ENCODE data around the gene S100B.
A peak's percentile ranks its signal among the peaks of the same experiment; 100 is the strongest.

Gene S100B

GRCh38 chr21:46560568-46561444 lies 44.1 kb downstream of the S100B start:
- no peak for DNase-seq

DNA sequence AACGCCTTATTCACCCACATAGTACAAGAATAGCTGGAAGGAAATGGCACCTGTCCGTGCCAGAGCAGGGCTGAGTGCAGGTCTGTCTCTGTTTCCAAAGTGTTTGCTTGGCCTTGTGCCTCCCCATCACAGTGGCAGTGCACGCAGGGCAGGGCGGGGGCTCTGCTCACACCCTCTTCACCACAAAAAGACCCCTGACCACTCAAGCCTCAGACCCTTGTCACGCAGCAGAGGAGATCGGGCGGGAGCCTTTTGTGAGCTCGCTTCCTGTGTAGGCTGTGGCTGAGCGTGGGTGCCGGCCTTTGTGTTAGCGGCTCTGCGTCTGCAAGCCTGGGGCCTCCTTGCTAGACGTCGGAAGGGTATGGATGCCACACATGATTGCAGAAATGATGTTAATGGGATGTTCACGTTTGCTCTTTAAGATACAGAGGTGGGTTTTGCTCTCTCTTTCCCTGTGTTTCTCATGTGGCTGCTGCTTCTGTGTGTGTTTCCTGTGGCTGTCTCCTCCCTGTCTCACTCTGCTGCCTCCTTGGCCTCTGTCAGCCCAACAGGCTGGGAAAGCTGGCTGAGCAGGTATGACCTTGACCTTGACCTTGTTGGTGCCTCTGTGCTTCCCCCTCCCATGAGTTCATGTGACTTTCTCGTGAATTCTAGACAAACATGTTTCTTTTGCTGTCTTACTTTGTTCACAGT lies 45.4 kb downstream of the S100B start:
- DNase-seq: peak; percentile 34

GRCh38 chr21:46557919-46558392 lies 46.9 kb downstream of the S100B start:
- DNase-seq: no peak

DNA sequence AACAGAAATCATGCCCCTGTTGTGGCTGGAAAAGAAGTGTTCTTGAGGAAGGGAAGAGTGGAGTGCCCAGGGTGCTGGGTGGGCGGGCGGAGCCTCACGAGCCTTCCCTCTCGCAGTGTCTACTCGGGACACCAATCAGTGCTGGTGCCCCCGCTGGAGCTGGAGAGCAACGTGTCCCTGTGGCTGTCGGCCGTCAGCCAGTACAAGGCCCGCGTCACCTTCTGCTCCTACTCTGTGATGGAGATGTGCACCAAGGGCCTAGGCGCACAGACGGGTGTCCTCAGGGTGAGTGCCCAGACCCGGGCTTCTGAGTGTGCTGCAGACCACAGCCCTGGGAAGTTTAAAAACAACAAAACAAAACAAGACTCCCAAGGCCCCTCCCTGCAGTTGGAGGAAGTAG lies 47.4 kb downstream of the S100B start:
- no peak for DNase-seq

DNA sequence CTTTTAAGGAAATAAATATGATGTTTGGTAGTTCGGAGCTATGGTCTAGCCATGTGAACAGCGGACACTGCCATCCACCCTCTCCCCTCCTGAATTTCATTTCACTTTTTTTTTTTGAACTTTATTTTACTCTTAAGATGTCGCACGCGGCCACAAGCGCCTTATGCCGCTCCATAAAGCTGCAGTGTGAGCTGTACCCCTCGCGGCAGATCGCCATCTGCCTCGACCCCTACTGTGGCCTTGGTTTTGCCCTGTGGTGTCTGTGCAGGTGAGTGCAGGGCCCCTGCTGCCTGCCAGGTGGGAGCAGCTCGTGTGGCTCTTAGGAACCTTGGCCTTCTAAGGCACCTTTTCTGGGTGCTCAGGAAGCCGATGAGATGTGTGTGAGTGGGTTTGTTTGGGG lies 48.1 kb downstream of the S100B start:
- no peak for DNase-seq

- DNase-seq: no peak
These were observed 49.2 kb downstream of the S100B start for GRCh38 chr21:46555678-46556077.

DNA sequence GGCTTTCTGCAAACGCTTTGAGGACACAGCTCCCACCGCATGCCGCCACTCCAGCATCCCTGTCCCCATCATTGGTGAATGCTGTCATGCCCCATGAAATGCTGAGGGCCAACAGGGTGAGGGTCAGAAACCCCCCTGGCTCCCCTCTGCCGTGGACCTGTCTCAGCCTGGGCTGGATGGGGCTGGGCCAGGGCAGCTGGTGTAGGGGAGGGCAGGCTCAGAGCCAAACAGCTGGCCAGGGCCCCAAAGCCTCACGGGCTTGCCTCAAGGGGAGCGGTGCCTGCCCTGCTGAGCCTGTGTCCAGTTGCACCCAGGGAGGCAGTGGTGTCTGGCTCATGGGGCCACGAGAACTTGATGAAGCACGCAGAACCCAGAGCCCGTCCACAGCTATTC lies 49.7 kb downstream of the S100B start:
- DNase-seq: no peak

GRCh38 chr21:46554431-46555224 lies 50.3 kb downstream of the S100B start:
- DNase-seq: no peak

GRCh38 chr21:46553993-46554392 lies 50.9 kb downstream of the S100B start:
- no peak for DNase-seq

GRCh38 chr21:46552865-46553379 lies 52.0 kb downstream of the S100B start:
- no peak for DNase-seq

GRCh38 chr21:46552274-46552673 lies 52.6 kb downstream of the S100B start:
- DNase-seq: no peak

GRCh38 chr21:46551636-46552241 lies 53.1 kb downstream of the S100B start:
- no peak for DNase-seq

DNA sequence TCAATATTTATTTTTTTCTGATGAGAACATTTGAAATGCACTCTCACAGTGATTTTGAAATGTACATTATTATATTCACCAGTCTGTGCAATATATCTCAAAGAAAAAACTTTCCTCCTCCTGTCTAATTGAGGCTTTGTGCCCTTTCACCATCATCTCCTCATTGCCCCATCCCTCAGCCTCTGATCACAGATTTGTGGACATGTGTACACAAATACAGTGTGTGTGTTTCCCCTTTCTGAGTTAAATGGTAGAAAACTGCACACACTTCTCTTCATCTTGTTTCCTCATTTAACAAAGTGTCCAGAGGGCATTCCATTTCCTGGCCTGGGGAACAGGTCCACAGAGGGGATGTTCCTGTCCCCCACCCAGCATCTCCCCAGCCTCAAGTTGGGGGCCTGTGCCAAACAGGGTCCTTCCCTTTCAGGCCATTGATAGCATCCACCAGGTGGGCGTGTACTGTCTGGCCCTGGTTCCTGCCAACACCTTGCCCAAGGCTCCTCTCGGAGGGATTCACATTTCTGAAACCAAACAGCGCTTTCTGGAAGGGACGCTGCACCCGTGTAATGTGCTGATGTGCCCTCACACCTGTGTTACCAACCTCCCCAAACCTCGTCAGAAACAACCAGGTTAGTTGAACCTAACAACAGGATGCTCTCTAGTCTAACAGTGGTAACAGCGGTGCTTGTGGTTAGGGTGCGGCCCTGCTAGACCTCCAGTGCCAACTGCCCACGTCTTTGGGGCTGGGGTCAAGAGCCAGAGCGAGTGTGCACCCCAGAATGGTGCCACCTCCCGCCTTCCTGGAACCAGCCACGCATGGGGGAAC lies 54.6 kb downstream of the S100B start:
- no peak for DNase-seq

DNA sequence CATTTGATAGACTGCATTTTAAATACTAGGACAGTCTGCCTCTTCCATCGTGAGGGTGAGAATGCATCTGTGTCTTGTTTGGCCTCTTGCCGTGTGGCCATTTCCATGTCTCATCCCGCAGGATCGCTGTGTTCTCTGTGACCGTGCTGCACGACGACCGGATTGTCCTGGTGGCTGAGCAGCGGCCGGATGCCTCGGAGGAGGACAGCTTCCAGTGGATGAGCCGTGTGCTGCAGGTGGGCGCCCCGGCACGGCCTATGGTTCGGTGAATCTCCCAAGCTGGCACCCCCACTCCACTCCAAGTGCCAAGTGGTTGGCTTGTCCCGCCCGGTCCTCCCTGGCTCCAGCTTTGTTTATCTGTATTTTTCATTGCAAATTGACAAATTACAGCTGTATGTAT lies 55.2 kb downstream of the S100B start:
- no peak for DNase-seq
